GM10266 (cell line): Measurements from ENCODE around the gene GGA1.

Experiments used
- DNase-seq: peaks from one replicate; pipeline ENCODE4 v3.0.0; 2012; ENCODE audit errors: extremely low spot score
- TF ChIP-seq, protein P1 (sequence below): IDR thresholded peaks from 2 replicates; pipeline ENCODE4 v1.5.1; 2012; ENCODE audit warnings: mild to moderate bottlenecking, low read depth; ENCODE audit not compliant: control insufficient read depth, insufficient read depth; ENCODE audit errors: missing control alignments

The GGA1 gene

DNA sequence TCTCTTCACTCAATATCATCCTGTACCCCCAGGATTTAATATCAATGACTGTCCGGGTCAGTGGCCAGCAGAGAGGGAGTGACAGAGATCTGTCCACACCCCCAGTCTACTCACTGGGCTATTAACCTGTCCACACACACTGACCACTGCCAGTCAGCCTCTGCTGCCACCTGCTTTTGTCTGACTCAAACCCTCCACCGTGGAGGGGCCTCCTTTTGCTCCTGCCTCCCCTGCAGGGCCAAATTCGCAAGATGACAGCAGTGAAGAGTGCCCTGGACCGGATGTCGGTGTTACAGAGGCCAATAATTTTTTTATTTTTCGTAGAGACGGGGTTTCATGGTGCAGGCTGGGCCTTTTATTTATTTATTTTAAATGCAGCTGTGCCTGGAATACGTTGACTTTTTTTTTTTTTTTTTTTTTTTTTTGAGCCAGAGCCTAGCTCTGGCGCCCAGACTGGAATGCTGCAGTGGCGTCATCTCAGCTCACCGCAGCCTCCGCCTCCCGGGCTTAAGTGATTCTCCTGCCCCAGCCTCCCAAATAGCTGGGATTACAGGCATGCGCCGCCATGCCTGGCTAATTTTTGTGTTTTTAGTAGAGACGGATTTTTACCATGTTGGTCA, 55.0 kb downstream of the GGA1 start:
- TF ChIP-seq, protein P1, sequence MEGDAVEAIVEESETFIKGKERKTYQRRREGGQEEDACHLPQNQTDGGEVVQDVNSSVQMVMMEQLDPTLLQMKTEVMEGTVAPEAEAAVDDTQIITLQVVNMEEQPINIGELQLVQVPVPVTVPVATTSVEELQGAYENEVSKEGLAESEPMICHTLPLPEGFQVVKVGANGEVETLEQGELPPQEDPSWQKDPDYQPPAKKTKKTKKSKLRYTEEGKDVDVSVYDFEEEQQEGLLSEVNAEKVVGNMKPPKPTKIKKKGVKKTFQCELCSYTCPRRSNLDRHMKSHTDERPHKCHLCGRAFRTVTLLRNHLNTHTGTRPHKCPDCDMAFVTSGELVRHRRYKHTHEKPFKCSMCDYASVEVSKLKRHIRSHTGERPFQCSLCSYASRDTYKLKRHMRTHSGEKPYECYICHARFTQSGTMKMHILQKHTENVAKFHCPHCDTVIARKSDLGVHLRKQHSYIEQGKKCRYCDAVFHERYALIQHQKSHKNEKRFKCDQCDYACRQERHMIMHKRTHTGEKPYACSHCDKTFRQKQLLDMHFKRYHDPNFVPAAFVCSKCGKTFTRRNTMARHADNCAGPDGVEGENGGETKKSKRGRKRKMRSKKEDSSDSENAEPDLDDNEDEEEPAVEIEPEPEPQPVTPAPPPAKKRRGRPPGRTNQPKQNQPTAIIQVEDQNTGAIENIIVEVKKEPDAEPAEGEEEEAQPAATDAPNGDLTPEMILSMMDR: no peak
- DNase-seq: no peak

DNA sequence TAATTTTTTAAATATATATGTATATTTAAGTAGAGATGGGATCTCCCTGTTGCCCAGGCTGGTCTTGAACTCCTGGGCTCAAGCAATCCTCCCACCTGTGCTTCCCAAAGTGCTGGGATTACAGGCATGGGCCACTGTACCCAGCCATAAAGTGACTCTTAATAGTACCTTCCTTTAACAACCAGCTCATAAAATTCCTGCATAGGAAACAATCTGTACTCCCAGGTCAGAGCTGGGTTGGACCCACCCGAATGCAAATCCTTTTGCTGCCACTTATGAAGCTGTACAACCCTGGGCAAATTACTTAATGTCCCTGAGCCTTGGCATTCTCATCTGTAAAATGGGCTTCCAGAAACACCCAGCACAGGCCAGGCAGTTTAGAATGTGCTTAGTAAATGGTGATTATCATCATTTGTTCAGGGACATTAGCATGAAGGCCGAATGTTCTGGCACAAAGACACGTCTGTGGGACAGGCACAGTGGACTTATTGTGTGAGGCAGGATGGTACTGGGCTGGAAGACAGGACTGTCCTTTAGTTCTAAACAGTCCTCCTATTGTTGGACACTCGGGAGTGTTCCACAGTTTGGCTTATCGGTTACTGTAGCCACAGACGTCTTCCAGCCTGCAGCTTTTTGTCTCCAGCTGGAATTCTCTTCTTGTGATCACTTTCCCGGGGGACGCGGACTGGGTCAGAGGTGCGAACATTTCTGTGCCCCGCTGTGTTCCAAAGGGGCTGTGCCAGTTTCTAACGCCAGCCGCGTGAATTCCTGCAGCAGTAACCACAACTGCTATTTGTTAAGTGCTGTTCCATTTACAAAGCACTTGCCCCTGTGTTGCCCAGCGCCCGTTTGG, 55.8 kb downstream of the GGA1 start:
- TF ChIP-seq, protein P1: no peak
- DNase-seq: no peak

DNA sequence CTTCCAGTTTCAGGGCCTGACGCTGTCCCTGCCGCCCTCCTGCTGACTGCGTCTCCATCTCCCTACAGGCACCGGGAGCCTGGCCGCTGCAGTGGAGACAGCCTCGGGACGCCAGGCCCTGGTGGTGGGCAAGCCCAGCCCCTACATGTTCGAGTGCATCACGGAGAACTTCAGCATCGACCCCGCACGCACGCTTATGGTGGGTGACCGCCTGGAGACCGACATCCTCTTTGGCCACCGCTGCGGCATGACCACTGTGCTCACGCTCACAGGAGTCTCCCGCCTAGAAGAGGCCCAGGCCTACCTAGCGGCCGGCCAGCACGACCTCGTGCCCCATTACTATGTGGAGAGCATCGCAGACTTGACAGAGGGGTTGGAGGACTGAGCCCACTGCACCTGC, 56.9 kb downstream of the GGA1 start:
- no peak for DNase-seq
- TF ChIP-seq, protein P1: no peak

DNA sequence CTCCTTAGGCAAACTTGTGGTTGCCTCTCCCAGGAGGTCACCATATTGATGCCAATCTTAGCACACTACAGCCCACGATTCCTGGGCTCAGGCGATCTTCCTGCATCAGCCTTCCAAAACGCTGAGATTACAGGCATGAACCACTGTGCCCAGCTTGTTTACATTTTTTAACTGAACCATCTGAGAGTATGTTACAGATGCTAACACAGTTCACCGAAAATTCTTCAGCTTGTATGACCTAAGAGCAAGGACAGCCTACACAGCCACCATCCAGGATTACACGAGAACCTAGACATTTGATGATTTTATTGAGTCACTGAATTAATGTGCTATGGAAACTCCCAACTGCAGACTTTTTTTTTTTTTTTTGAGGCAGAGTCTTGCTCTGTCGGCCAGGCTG, 61.0 kb downstream of the GGA1 start:
- no peak for DNase-seq
- TF ChIP-seq, protein P1: no peak

DNA sequence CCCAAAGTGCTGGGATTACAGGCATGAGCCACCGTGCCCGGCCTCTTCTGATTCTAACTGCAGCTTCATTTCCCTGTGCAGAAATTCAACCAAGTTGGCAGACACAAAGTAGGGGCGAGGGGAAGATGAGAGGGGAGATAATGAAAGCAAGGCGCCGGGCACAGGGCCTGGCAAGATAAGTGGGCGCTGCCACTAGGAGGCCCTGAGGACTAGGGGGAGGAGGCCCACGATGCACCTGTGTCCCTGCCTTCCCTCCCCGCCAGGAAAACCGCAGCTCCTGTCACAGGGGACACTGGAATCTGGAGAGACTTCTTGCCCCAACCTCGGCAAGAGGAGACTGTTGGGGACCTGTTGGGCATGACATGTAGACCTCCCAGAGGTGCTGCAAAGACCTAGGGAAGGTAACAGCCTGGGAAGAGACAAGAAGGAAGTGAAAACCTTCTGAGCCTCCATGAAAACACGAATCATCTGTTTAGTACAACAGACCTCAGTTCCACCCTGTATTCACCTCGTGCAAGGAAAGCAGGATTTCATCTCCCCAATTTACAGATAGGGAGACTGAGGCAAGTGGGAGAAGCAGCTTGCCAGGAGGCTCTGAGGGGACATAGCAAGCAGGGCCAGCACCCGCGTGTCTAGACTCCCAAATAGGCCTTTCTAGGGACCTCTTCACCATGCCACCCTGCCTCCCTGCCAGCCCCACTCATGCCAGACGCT, 63.7 kb downstream of the GGA1 start:
- TF ChIP-seq, protein P1: no peak
- no peak for DNase-seq

DNA sequence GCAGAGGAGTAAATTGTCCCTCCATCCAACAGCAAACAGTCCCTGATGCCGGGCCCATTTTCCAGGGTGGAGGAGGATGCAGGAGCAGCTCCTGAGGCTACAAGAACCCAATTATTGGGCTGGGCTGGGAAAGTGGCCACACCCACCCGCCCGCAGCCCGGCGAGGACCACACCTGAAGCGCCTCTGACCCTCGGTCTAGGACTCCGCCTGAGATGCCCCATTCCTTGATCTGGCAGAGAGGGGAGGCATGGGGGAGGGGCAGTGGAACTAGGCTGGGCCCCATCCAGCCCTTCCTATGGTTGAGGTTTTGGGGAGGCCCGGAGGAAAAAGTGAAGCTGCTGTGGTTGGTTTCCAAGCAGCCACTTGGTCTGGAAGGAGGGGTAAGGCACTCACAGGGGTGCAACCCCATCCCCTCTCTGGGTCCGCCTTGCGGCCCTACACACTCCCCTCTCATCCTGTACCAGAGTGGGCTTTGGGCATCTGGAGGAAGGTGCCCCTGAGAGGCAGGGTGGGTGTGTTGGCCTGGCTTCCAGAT, 64.4 kb downstream of the GGA1 start:
- TF ChIP-seq, protein P1: no peak
- DNase-seq: no peak
